Ovary (tissue), 3 donors: Measurements from ENCODE around the gene AKR7A2.

Experiments
- CTCF ChIP-seq, 3 donors: fragments of 450-650 bp in 2 of 3; fragments of 200-600 bp in 1 of 3; IDR thresholded peaks; one replicate each; pipeline versions ENCODE4 v1.5.1 to v1.8.0; 2016 to 2022; ENCODE audit warnings: antibody characterized with exemption in 3 of 3, mild to moderate bottlenecking in 1 of 3
- EP300 ChIP-seq: sonication (generic); formaldehyde crosslinking; IDR thresholded peaks from one replicate; pipeline ENCODE4 v1.6.1; 2017; ENCODE audit warnings: antibody characterized with exemption
- POLR2A ChIP-seq: fragments of 450-650 bp; IDR thresholded peaks from one replicate; pipeline ENCODE4 v1.6.1; 2017; ENCODE audit warnings: antibody characterized with exemption, mild to moderate bottlenecking, moderate library complexity
- donor health status: DM: no; HTN: no; CAD: no.

- no peak for TF ChIP-seq CTCF (IDR thresholded peaks at IDR 0.05)
- no peak for TF ChIP-seq POLR2A
- no peak for TF ChIP-seq EP300
These were observed 4.0 kb downstream of the AKR7A2 start for GRCh38 chr1:19307794-19308508.
